ENCODE results near the gene ARPIN. TPM values are rescaled to one million over a fixed set of nuclear protein-coding genes. Genes with fewer than 3 reads are reported as not detected.
"Not testable (repeated sequence)": the region's sequence is repeated elsewhere in the genome, so short reads cannot be mapped to it uniquely, and the experiment has no call there.

The ARPIN gene
- total RNA-seq, result 10 to 100 TPM; 31.1 to 31.7 TPM
- 10 to 100 TPM; 32.3 to 37.4 (median 36.4) TPM for polyA plus RNA-seq (ENCODE audit: insufficient read length in 6 of 6)
- long read RNA-seq, donor 1, full-length matches to known transcripts, result 16 of 21 reads
- long read RNA-seq, donor 1, partial matches to known transcripts, result 5 of 21 reads
- long read RNA-seq, donor 1, other reads (novel, unspliced or antisense), result 0 of 21 reads
- long read RNA-seq, donor 2, full-length matches to known transcripts, result 10 of 10 reads
- long read RNA-seq, donor 2, partial matches to known transcripts, result 0 of 10 reads
- long read RNA-seq, donor 2, other reads (novel, unspliced or antisense), result 0 of 10 reads
- long read RNA-seq, donor 3, full-length matches to known transcripts, result 4 of 4 reads
- long read RNA-seq, donor 3, partial matches to known transcripts, result 0 of 4 reads
- long read RNA-seq, donor 3, other reads (novel, unspliced or antisense), result 0 of 4 reads
- long read RNA-seq, donor 4, full-length matches to known transcripts, result 16 of 19 reads
- long read RNA-seq, donor 4, partial matches to known transcripts, result 1 of 19 reads
- long read RNA-seq, donor 4, other reads (novel, unspliced or antisense), result 2 of 19 reads
- long read RNA-seq, donor 5, full-length matches to known transcripts, result 6 of 6 reads
- long read RNA-seq, donor 5, partial matches to known transcripts, result 0 of 6 reads
- long read RNA-seq, donor 5, other reads (novel, unspliced or antisense), result 0 of 6 reads
- long read RNA-seq, donor 6, full-length matches to known transcripts, result 6 of 6 reads
- long read RNA-seq, donor 6, partial matches to known transcripts, result 0 of 6 reads
- long read RNA-seq, donor 6, other reads (novel, unspliced or antisense), result 0 of 6 reads
- long read RNA-seq, donor 7, full-length matches to known transcripts, result 4 of 4 reads
- long read RNA-seq, donor 7, partial matches to known transcripts, result 0 of 4 reads
- long read RNA-seq, donor 7, other reads (novel, unspliced or antisense), result 0 of 4 reads
- long read RNA-seq, donor 8, full-length matches to known transcripts, result 6 of 6 reads
- long read RNA-seq, donor 8, partial matches to known transcripts, result 0 of 6 reads
- long read RNA-seq, donor 8, other reads (novel, unspliced or antisense), result 0 of 6 reads
- long read RNA-seq, donor 9, result 0 reads
- long read RNA-seq, donor 10, full-length matches to known transcripts, result 11 of 12 reads
- long read RNA-seq, donor 10, partial matches to known transcripts, result 0 of 12 reads
- long read RNA-seq, donor 10, other reads (novel, unspliced or antisense), result 1 of 12 reads
- long read RNA-seq, donor 11, result 0 reads
- long read RNA-seq, donor 12, full-length matches to known transcripts, result 9 of 9 reads
- long read RNA-seq, donor 12, partial matches to known transcripts, result 0 of 9 reads
- long read RNA-seq, donor 12, other reads (novel, unspliced or antisense), result 0 of 9 reads

- peak within 1 kb of the TSS; percentile 64 to 80 for H3K27ac ChIP-seq
- ATAC-seq, result peak; percentile 84
- peak in 3 of 4 donors; percentile 57 to 89 (median 59) for DNase-seq
Observed at GRCh38 chr15:89912674-89913396, at the start of gene ARPIN. ARPIN (minus strand) TSS chr15:89912952; CDS start chr15:89912835, 117 bp downstream.

GRCh38 chr15:89958107-89958805 is 45.5 kb upstream of the ARPIN start:
- no peak for DNase-seq

More at GRCh38 chr15:89912674-89913396, at the start of gene ARPIN:
- TF ChIP-seq, protein P1, sequence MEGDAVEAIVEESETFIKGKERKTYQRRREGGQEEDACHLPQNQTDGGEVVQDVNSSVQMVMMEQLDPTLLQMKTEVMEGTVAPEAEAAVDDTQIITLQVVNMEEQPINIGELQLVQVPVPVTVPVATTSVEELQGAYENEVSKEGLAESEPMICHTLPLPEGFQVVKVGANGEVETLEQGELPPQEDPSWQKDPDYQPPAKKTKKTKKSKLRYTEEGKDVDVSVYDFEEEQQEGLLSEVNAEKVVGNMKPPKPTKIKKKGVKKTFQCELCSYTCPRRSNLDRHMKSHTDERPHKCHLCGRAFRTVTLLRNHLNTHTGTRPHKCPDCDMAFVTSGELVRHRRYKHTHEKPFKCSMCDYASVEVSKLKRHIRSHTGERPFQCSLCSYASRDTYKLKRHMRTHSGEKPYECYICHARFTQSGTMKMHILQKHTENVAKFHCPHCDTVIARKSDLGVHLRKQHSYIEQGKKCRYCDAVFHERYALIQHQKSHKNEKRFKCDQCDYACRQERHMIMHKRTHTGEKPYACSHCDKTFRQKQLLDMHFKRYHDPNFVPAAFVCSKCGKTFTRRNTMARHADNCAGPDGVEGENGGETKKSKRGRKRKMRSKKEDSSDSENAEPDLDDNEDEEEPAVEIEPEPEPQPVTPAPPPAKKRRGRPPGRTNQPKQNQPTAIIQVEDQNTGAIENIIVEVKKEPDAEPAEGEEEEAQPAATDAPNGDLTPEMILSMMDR (IDR thresholded peaks at IDR 0.05), result no peak
- Histone ChIP-seq H3K27me3 (peaks cover 0 to 14% of the 10 kb centered on the region in 2 donors), H3K4me1 (peaks cover 13 to 33% of the 10 kb centered on the region in 2 donors), H3K36me3 (peaks cover 0 to 15% of the 10 kb centered on the region in 2 donors), H3K4me3 (peak within 1 kb of the TSS; percentile 73 to 74), H3K9me3 (no peaks in the 10 kb centered on the region)
- intact Hi-C loops (cut with DNase I), result no loop called here

DNA sequence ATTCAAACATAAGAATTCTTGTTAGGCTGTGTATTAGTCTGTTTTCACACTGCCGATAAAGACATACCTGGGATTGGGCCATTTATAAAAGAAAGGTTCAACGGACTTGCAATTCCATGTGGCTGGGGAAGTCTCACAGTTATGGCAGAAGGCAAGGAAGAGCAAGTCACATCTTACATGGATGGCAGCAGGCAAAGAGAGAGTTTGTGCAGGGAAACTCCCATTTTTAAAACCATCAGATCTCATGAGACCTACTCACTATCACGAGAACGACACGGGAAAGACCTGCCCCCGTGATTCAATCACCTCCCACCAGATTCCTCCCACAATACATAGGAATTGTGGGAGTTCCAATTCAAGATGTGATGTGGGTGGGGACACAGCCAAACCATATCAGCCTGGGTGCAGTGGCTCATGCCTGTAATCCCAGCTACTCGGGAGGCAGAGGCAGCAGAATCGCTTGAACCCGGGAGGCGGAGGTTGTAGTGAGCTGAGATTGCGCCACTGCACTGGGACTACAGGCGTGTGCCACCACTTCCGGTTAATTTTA is 42.8 kb upstream of the ARPIN start:
- H3K9me3 ChIP-seq; H3K27ac ChIP-seq; intact Hi-C loops (cut with DNase I); DNase-seq; ATAC-seq; H3K4me1 ChIP-seq; H3K27me3 ChIP-seq; H3K36me3 ChIP-seq; H3K4me3 ChIP-seq: not testable (repeated sequence)

More at GRCh38 chr15:89958107-89958805, 45.5 kb upstream of the ARPIN start:
- H3K36me3 ChIP-seq, result no peaks in the 10 kb centered on the region
- TF ChIP-seq, protein P1 (IDR thresholded peaks at IDR 0.05), result no peak
- no peak overlapping the region for H3K4me3 ChIP-seq
- peak; percentile 18 for ATAC-seq
- H3K27me3 ChIP-seq, result no peaks in the 10 kb centered on the region
- intact Hi-C loops (cut with DNase I), result no loop called here
- H3K9me3 ChIP-seq, result no peaks in the 10 kb centered on the region
- H3K4me1 ChIP-seq, result peaks cover 0 to 6% of the 10 kb centered on the region in 2 donors
- no peak overlapping the region for H3K27ac ChIP-seq

DNA sequence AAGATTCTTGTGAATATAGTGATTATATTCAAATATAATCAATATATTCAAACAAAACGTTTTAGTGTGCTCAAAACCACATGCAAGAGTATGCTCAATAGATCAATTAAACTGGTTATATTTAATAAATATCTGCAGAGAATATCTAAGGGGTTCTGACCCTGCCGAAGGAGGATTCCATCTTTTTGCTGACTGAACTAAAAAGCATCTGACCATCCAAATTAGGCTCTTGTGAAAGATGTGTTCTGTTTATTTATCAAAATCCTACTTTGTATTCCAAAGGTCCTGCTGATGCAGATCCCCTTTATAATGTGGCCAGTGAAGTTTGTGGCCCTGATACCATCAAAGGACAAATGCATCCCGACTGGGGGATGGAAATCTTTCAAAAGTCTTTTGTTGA is 41.8 kb upstream of the ARPIN start:
- H3K4me3 ChIP-seq, result no peak overlapping the region
- TF ChIP-seq, protein P1 (IDR thresholded peaks at IDR 0.05), result no peak
- no peaks in the 10 kb centered on the region for H3K4me1 ChIP-seq
- intact Hi-C loops (cut with DNase I), result no loop called here
- H3K36me3 ChIP-seq, result no peaks in the 10 kb centered on the region
- ATAC-seq (no peak), DNase-seq (no peak)
- H3K27me3 ChIP-seq, result no peaks in the 10 kb centered on the region
- H3K9me3 ChIP-seq, result no peaks in the 10 kb centered on the region
- no peak overlapping the region for H3K27ac ChIP-seq

Measured in left lung (tissue), 14 donors.